Measurements from ENCODE around the gene DMRT2. TPM values are rescaled to one million over a fixed set of nuclear protein-coding genes. Genes with fewer than 3 reads are reported as not detected.

The DMRT2 gene
- total and polyA plus RNA-seq, 2 of the 8 experiments (the other 6 are each of a cell fraction or from before 2014, with no cell fraction given) = 0.29 to 0.93 TPM

GRCh38 chr9:1007312-1007711, 42.8 kb upstream of the DMRT2 start:
- H3K27ac ChIP-seq (ENCODE audit: low read depth, low read length) = no peak overlapping the region
- no peak overlapping the region for H4K91ac ChIP-seq (replicated peaks; ENCODE audit: insufficient read length, low read length)
- no peak for DNase-seq (ENCODE audit: low read depth in 1 of 2, low spot score in 2 of 2)
- peaks cover 0 to 2% (median 0%) of the 10 kb centered on the region in 4 experiments; a peak in 2 of 7 replicates for H3K27me3 ChIP-seq (replicated peaks in 1 of 4; ENCODE audit: control insufficient read depth in 3 of 4, extremely low read depth in 1 of 4, insufficient read depth in 3 of 4, low read length in 3 of 4)
- H2BK20ac ChIP-seq (ENCODE audit: low read length) = no peak overlapping the region
- ChIA-PET POLR2A (ENCODE audit: partially characterized antibody) (no interaction called here), CTCF (ENCODE audit: partially characterized antibody) (interaction anchor here (1.4 to 1.6 kb wide), 2 partner anchors 107 to 199 kb away, joined by 3 to 5 read pairs; no protein-coding TSS in a partner anchor)
- H2AK5ac ChIP-seq (ENCODE audit: low read depth, low read length) = no peak overlapping the region
- H4K5ac ChIP-seq (ENCODE audit: insufficient read length, low read depth, low read length) = no peak overlapping the region
- no peak overlapping the region for H2BK12ac ChIP-seq (ENCODE audit: low read depth, low read length)
- no peaks in the 10 kb centered on the region for H4K20me1 ChIP-seq (replicated peaks in 1 of 2; ENCODE audit: control insufficient read depth in 1 of 2, insufficient read depth in 2 of 2, low read length in 2 of 2)
- FAIRE-seq = no peak
- H3K4me2 ChIP-seq (ENCODE audit: insufficient read depth in 1 of 2, low read depth in 2 of 2, low read length in 2 of 2) = no peak overlapping the region
- H3K79me2 ChIP-seq (ENCODE audit: control insufficient read depth in 1 of 2, insufficient read depth in 2 of 2, low read length in 2 of 2) = no peaks in the 10 kb centered on the region
- H3K4me1 ChIP-seq (replicated peaks in 1 of 4; ENCODE audit: control insufficient read depth in 3 of 4, insufficient read depth in 4 of 4, low read length in 3 of 4) = no peaks in the 10 kb centered on the region; a peak in 1 of 7 replicates
- H3K14ac ChIP-seq (ENCODE audit: insufficient read length) = no peak overlapping the region
- no peaks in the 10 kb centered on the region for H3K36me3 ChIP-seq (ENCODE audit: control insufficient read depth in 2 of 4, insufficient read depth in 4 of 4, low read length in 3 of 4)
- no peaks in the 10 kb centered on the region for H3K79me1 ChIP-seq (ENCODE audit: low read depth, low read length)
- no peaks in the 10 kb centered on the region; a peak in 1 of 4 replicates for H3K9me3 ChIP-seq (ENCODE audit: insufficient read depth in 2 of 2, low read depth in 1 of 2, low read length in 1 of 2)
- H3K9ac ChIP-seq (replicated peaks in 1 of 4; ENCODE audit: extremely low read depth in 1 of 4, low read depth in 3 of 4, low read length in 3 of 4) = no peak overlapping the region
- no peak overlapping the region for H3K4me3 ChIP-seq (ENCODE audit: extremely low read depth in 1 of 4, insufficient read depth in 2 of 4, low read depth in 3 of 4, low read length in 4 of 4)
- no peak overlapping the region for H4K8ac ChIP-seq (ENCODE audit: extremely low read depth, insufficient read depth, low read length)
- no peak overlapping the region for H2AFZ ChIP-seq (ENCODE audit: low read length)
- H2BK15ac ChIP-seq (ENCODE audit: low read length) = no peak overlapping the region
- no peak overlapping the region for H3K23ac ChIP-seq (ENCODE audit: insufficient read length)
- 92% methylated on average over 3 of the region's 3 CpGs; no CpG with 5 or more reads in 1 of the 2 experiments for WGBS, 2 experiments (ENCODE audit: extremely low coverage in 1 of 2, insufficient coverage in 1 of 2, insufficient read length in 1 of 2, insufficient replicate concordance in 2 of 2, low coverage in 1 of 2, low lambda C conversion rate in 2 of 2, missing lambda C conversion rate in 1 of 2)
- no peak overlapping the region for H2BK120ac ChIP-seq (replicated peaks; ENCODE audit: low read depth, low read length)
- no peaks in the 10 kb centered on the region for H3K23me2 ChIP-seq (ENCODE audit: low read depth, low read length)
- H2BK5ac ChIP-seq (ENCODE audit: low read depth, low read length) = no peak overlapping the region
- no peak overlapping the region for H3K56ac ChIP-seq (replicated peaks; ENCODE audit: insufficient read length, low read depth, low read length)
- H3K18ac ChIP-seq (ENCODE audit: extremely low read depth, low read length) = no peak overlapping the region
- H3K4ac ChIP-seq (replicated peaks; ENCODE audit: insufficient read length, low read depth, low read length) = no peak overlapping the region
- no peak for TF ChIP-seq CHD2 (IDR thresholded peaks at IDR 0.05; ENCODE audit: low read length)
- TF ChIP-seq RBBP5 (IDR thresholded peaks at IDR 0.05; ENCODE audit: borderline replicate concordance, low read depth, low read length) = no peak
- TF ChIP-seq SP4 (IDR thresholded peaks at IDR 0.05; ENCODE audit: low read length) = no peak
- no peak for TF ChIP-seq CBX8 (IDR thresholded peaks at IDR 0.05; ENCODE audit: borderline replicate concordance, low read depth, low read length)
- TF ChIP-seq, protein P1, sequence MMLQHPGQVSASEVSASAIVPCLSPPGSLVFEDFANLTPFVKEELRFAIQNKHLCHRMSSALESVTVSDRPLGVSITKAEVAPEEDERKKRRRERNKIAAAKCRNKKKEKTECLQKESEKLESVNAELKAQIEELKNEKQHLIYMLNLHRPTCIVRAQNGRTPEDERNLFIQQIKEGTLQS (IDR thresholded peaks at IDR 0.05; ENCODE audit: insufficient read depth, low read depth, low read length) = no peak
- TF ChIP-seq SIN3A (conservative IDR thresholded peaks at IDR 0.05 in 1 of 2, IDR thresholded peaks at IDR 0.05 in 1 of 2; ENCODE audit: low read depth in 1 of 2, low read length in 2 of 2) = no peak
- TF ChIP-seq NANOG (IDR thresholded peaks at IDR 0.05; ENCODE audit: insufficient read depth, low read depth, low read length, poor library complexity, severe bottlenecking) = no peak
- no peak for TF ChIP-seq RAD21 (IDR thresholded peaks at IDR 0.05 in 1 of 2, conservative IDR thresholded peaks at IDR 0.05 in 1 of 2; ENCODE audit: low read depth in 2 of 2, low read length in 2 of 2)
- TF ChIP-seq YY1 (IDR thresholded peaks at IDR 0.05; ENCODE audit: low read depth, low read length) = no peak
- no peak for TF ChIP-seq SIRT6 (IDR thresholded peaks at IDR 0.05; ENCODE audit: low read length)
- TF ChIP-seq CREB1 (IDR thresholded peaks at IDR 0.05) = no peak
- TF ChIP-seq CTBP2 (IDR thresholded peaks at IDR 0.05; ENCODE audit: borderline replicate concordance, insufficient read depth, insufficient read length, low read length) = no peak
- no peak for TF ChIP-seq KDM1A (IDR thresholded peaks at IDR 0.05; ENCODE audit: borderline replicate concordance, low read length)
- no peak for TF ChIP-seq BACH1 (IDR thresholded peaks at IDR 0.05; ENCODE audit: low read length)

Data from H1 (cell line).